HG02763 (cell line): ENCODE measurements around the gene LIM2.
A peak's percentile ranks its signal among the peaks of the same experiment; 100 is the strongest.
"Not testable (repeated sequence)": the region's sequence is repeated elsewhere in the genome, so short reads cannot be mapped to it uniquely, and the experiment has no call there.

Source experiments
- ATAC-seq: cut with Tn5 transposase; IDR thresholded peaks from one replicate; pipeline ENCODE4 v1.9.1; 2021; ENCODE audit warnings: mild to moderate bottlenecking, moderate library complexity; ENCODE audit not compliant: unreplicated experiment

The LIM2 gene

DNA sequence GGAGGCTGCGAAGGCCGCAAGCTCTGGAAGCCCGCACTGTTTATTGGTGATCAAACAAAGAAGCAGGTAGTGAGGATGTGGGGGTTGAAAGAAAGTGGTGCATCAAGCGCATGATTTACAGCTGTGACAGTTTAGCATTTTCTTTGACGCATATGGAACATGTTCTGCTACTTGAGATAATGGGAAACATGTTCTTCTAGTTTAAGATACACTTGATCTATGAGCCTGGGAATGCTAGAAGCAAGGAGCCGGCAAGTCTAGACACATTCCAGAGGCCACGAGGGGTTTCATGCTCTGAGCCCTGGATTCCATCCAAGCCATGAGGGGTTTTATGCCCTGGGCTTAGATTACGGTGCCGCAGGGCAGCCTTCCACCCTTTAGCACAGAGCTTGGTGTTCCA is 9.7 kb upstream of the LIM2 start:
- ATAC-seq = not testable (repeated sequence)

DNA sequence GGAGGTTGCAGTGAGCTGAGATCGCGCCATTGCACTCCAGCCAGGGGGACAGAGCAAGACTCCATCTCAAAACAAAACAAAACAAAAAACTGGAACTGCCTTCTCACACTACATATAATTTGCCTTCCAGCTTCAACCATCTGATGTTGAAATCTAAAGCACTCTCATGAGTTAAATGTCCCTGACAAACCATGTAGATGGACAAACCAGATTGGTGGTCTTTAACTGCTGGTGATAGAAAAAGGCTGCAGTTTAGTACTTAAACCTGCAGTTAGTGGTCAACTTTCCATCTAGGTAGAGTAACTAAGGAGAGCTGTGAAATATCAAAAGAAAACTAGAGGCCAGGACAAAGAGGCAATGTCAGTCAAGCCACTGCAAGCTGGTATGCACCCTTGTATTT is 8.4 kb upstream of the LIM2 start:
- ATAC-seq = no peak

DNA sequence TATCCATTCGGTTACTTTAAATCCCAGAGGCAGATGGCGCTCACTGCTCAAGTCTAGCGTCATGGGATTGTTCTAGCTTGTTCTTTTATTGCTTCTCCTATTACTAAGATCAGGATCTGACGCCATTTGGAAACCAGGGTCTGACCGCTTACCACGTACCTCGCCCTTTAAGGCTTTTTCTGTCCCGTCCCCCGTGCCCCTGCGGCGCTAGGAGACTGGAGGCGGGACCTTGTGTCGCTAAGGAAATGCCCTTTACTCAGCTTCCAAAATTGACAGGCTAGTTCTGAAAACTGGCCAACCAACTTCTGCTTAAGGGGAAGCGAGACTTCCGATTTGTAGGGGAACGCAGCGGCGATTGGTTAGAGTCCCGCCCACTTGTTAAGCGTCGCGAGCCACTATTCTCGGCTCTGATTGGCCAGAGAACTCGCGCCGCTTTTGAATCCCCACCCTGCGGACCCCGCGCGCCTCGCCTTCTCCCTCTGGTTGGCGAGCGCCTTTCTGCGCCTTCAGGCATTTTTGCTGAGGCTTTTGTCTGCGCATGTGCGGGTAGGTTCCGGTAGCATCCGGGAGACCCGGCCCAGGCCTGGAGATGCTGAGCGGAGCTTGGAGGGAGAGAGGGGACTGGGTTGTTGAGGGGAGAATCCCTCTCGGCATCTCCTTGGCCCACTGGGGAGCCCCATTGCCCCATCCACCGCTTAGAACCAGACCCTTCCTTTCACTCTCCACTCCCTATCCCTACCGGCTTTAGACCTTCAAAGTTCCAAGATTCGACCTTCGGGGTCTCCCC is 6.5 kb upstream of the LIM2 start:
- peak; percentile 89 for ATAC-seq

DNA sequence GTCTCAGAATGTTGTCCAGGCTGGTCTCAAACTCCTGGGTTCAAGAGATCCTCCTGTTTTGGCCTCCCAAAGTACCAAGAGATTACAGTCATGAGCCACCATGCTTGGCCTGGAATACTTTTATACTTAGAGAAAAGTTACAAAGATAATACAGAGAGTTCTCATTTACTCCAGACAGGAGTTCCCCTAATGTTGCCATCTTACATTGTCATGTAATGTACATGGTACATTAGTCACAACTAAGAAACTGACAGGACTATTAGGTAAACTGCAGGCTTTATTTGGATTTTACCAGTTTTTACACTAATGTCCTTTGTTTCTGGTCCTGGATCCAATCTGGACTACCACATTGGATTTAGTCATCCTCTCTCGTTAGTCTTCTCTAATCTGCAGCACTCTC is 4.9 kb upstream of the LIM2 start:
- no peak for ATAC-seq

GRCh38 chr19:51391073-51391611 is 3.4 kb upstream of the LIM2 start:
- no peak for ATAC-seq

DNA sequence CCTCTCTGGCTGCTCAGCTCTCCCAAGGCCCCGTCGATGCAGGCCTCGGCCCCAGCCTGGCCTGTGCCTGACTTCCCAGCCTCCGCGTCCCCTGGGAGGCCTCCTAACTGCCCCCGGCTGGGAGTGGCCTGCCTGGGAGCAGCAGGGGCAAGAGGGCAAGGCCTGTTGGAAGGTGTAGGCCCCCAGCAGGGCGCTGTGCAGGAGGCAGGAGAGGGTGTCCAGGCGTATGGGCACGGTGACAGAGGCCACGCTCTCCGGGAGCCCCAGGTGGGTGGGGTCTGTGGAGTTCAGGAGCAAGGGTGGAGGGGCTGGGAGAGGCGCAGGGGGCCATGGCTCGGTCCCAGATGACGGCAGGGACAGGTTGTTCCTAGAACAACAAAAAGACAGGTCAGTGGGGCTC is 1.4 kb upstream of the LIM2 start:
- ATAC-seq = no peak

- no peak for ATAC-seq
Measured at GRCh38 chr19:51386882-51387520, 773 bp downstream of the LIM2 start.

DNA sequence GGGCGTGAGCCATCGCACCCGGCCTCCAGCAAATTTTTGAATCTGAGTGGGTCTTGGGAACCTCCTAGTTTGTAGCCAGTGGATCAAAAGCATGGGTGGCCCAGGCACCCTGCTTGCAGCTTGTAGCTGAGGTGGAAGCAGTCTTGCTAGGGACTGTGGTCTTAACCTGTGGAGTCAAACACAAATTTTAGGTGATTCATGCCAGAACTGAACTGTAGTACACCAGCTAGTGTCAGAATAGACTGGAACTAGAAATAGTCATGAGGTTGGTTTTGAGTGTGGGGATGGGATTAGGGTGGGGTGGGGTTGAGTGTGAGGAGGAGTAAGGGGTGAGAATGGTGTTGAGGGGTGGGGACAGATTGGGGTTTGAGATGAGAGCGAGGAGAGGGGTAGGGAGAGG is 5.8 kb downstream of the LIM2 start:
- ATAC-seq = no peak

GRCh38 chr19:51380379-51380778 is 7.4 kb downstream of the LIM2 start:
- ATAC-seq = no peak

DNA sequence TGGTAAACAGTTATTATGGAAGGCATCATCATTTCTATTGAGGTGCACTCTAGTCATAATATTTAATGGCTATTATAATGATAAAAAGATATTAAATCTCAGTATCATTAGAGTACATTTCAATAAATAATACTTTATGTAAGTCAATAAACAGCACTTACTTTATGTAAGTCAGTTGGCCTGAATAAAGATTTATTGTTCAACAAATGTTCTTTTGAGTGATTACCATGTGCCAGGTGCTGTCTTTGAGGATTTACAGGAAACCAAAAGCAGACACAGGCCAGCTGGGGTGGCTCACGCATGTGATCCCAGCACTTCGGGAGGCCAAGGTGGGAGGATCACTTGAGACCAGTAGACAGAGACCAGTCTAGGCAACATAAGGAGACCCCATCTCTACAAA is 10.4 kb downstream of the LIM2 start:
- no peak for ATAC-seq

DNA sequence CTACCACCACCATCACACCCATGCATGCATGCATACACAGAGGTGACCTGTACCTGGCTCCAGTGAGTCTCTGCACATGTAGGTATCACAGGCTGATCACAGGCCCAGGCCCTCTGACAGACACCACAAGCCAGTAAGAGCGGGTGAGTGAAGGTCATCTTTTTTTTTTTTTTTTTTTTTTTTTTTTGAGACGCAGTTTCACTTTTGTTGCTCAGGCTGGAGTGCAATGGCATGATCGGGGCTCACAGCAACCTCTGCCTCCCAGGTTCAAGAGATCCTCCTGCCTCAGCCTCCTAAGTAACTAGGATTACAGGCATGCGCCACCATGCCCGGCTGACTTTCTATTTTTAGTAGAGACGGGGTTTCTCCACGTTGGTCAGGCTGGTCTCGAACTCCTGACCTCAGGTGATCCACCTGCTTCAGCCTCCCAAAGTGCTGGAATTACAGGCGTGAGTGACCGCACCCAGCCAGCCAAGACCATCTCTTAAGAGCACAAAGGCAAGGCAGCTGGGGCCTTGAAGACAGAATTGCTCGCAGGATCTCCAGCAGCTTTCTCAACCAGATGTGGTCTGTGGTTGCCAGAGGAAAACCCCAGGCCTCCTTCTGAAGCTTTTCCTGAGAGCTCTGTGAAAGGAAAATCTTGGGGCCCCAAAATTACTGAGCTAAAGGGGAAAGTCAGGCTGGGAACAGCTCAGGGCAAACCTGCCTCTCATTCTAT is 12.1 kb downstream of the LIM2 start:
- ATAC-seq = no peak

- no peak for ATAC-seq
Measured at GRCh38 chr19:51372649-51373504, 14.9 kb downstream of the LIM2 start, which contains the start of gene NKG7. Gene NKG7 (minus strand): TSS chr19:51372654. CDS start chr19:51372535, 119 bp downstream.

GRCh38 chr19:51372021-51372648 is 15.6 kb downstream of the LIM2 start:
- no peak for ATAC-seq

GRCh38 chr19:51371186-51371690 is 16.5 kb downstream of the LIM2 start:
- ATAC-seq = no peak

DNA sequence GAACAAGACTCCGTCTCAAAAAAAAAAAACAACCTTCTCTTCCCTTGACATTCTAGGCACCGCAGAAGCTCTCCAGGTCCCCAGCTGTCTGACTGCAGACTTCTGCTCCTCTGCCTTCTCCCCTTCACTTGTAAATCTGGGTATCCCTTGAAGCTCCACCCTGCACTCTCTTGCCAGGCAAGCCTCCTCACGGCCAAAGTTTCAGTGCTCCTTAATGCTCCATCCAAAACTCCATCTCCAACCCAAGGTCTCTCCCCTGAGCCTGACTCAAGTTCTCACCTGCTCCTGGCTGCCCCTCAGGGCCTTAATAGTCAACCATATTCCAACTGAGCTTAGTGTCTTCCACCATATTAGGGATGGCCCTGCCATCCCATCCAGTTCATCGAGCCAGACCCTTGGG is 17.5 kb downstream of the LIM2 start:
- no peak for ATAC-seq

DNA sequence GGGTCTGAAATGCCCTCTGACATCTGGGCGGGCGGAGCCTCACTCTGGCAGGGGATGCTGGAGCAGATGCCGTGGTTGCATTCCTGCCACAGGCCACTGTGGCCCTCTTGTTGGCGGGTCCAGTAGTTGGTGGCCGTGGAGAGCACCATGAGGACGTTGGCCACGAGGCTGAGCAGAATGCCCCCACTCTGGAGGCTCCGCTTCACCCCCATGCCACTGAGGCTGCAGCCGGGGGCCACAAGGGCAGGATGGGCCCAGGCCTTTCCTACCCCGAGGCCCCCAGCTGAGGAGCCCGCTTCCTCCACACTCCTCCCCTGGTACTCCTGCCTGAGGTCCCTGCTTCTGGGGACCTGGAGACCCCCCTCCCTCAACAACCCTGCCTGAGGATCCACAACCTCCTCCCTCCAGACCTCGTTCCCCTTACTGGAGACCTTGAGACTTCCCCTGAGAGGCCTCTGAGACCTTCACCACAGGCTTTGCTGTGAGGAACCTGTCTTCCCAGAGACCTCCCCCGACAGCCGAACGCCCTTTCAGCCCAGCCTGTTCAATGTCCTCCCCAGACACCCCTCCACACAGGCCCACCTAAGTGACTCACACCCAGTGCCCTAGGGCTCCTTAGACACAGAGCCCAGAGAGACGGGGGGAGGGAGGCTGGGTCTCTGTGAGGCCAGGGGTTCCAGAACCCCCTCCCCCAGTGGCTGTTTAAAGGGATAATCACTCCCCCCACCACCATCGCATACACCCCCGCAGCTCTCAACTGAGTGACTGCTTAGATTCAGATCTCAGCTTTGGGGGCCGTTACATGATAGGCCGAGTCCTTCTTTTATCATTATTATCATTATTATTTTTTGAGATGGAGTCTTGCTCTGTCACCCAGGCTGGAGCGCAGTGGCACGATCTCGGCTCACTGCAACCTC is 19.1 kb downstream of the LIM2 start, which contains the start of gene CLDND2:
Gene CLDND2, minus strand, starts transcription at position 638 of the 917 bp plus-strand sequence. Its CDS starts 426 bp downstream, at position 212.
- no peak for ATAC-seq

DNA sequence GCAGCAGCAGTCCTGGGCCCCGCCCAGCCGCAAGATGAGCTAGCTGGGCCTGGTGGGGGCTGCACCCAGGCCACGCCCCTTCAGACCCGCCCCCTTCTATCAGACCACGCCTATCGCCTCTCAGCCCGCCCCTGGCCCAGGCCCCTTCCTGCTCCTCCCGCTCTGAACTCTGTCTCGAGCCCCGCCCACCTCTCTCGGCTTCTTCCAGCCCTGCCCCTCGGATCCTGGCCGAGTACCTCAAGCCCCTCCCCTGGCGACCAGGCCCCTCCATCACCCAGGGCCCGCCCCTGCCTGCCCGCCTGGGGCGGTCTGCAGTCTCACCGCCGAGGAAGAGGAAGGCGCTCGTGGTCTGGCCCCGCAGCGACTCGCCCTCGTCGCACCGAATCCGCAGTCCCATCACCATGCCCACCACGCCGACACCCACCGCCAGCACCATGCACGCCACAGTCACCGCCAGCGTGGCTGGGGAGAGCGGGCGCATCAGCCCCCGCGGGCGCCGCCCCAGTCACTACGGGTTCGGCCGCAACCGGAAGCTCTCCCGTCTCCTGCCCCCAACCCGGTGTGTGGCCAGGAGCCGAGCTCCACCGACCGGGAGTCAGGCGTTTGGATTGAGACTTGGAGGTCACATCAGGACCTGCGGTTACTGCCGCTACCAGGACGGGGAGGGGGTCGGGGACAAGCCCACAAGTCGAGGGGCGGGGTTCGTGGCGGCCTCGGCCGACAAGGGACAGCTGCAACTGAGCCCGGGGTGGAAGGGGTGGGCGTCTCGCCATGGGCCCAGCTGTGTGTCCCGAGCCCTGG is 20.0 kb downstream of the LIM2 start:
- ATAC-seq = peak; percentile 70

GRCh38 chr19:51367255-51367564 is 20.6 kb downstream of the LIM2 start:
- ATAC-seq = peak; percentile 4
